Measurements from ENCODE around the gene CAP1. TPM values are rescaled to one million over a fixed set of nuclear protein-coding genes. Genes with fewer than 3 reads are reported as not detected.

The CAP1 gene
- total and polyA plus RNA-seq, 2 of the 13 experiments (the other 11 are each of a cell fraction or from before 2014, with no cell fraction given), result 174 to 195 TPM

GRCh38 chr1:40096646-40096976 lies 56.1 kb downstream of the CAP1 start:
- POLR2A ChIA-PET, result no interaction called here
- 15% methylated on average over 9 of the region's 9 CpGs for WGBS (ENCODE audit: low lambda C conversion rate)
- TF ChIP-seq ZNF10 (CRISPR knock-in tag; IDR thresholded peaks at IDR 0.05; ENCODE audit: borderline replicate concordance, low read depth) (no peak), TOPORS (CRISPR knock-in tag; IDR thresholded peaks at IDR 0.05) (no peak), ZFP1 (CRISPR knock-in tag; IDR thresholded peaks at IDR 0.05) (no peak), CREB1 (IDR thresholded peaks at IDR 0.05) (no peak), CREB1 (CRISPR knock-in tag; IDR thresholded peaks at IDR 0.05) (0 out of 2 replicates have a peak, but pooled peaks have one; percentile 25), CCDC6 (CRISPR knock-in tag; IDR thresholded peaks at IDR 0.05) (peak; percentile 12; the same call in 1 of the 2 replicates), ZFAT (CRISPR knock-in tag; conservative IDR thresholded peaks at IDR 0.05) (no peak), ARNT2 (CRISPR knock-in tag; IDR thresholded peaks at IDR 0.05; ENCODE audit: low read depth) (no peak), STAT5B (CRISPR knock-in tag; IDR thresholded peaks at IDR 0.05) (no peak), ZNF710 (CRISPR knock-in tag; IDR thresholded peaks at IDR 0.05; ENCODE audit: borderline replicate concordance) (no peak), ZNF747 (CRISPR knock-in tag; IDR thresholded peaks at IDR 0.05; ENCODE audit: borderline replicate concordance) (0 out of 2 replicates have a peak, but pooled peaks have one; percentile 4), ZNF574 (CRISPR knock-in tag; IDR thresholded peaks at IDR 0.05) (no peak), ZMYM3 (CRISPR knock-in tag; IDR thresholded peaks at IDR 0.05) (no peak), ZNF382 (CRISPR knock-in tag; IDR thresholded peaks at IDR 0.05; ENCODE audit: borderline replicate concordance) (no peak)

More at GRCh38 chr1:40096646-40096976, 56.1 kb downstream of the CAP1 start:
- peak overlapping the region; percentile 100 for H3K4me2 ChIP-seq (ENCODE audit: low read depth, low read length)
- DNase-seq (ENCODE audit: low spot score), result no peak
- peaks cover 3 to 8% of the 10 kb centered on the region in 2 experiments; a peak in 2 of 5 replicates for H3K36me3 ChIP-seq (replicated peaks in 1 of 2; ENCODE audit: control insufficient read depth in 1 of 2, insufficient read depth in 2 of 2, low read length in 2 of 2)
- peak overlapping the region; percentile 63 for H3K9ac ChIP-seq (ENCODE audit: insufficient read depth, low read depth, low read length)
- peak overlapping the region; percentile 14 for H3K27ac ChIP-seq (ENCODE audit: extremely low read length, insufficient read depth, low read length)
- no peaks in the 10 kb centered on the region for H4K20me1 ChIP-seq (ENCODE audit: insufficient read depth, low read length)
- TSS peak; percentile 80 for BruUV-seq (replicated peaks)
- no peaks in the 10 kb centered on the region for H3K9me3 ChIP-seq (ENCODE audit: low read length)
- peak; percentile 64 for ATAC-seq
- CTCF ChIA-PET (ENCODE audit: low intra/inter-chr PET ratio, low total read pairs), result no interaction called here
- H2AFZ ChIP-seq (ENCODE audit: low read length), result peak overlapping the region; percentile 55
- peaks cover 37% of the 10 kb centered on the region for H3K4me1 ChIP-seq (ENCODE audit: insufficient read depth, low read length)
- H3K4me3 ChIP-seq (replicated peaks in 1 of 3; ENCODE audit: insufficient read depth in 1 of 3, low read depth in 2 of 3, low read length in 3 of 3), result peak overlapping the region; percentile 62 to 84 (median 73)
- peaks cover 13% of the 10 kb centered on the region for H3K79me2 ChIP-seq (ENCODE audit: insufficient read depth, low read length)
- peaks cover 0 to 4% of the 10 kb centered on the region in 2 experiments; a peak in 1 of 5 replicates for H3K27me3 ChIP-seq (ENCODE audit: control insufficient read depth in 1 of 2, insufficient read depth in 2 of 2, low read length in 2 of 2)
- intact Hi-C loops (cut with micrococcal nuclease; ENCODE audit: unreplicated experiment) (no loop called here), in situ Hi-C loops (cut with HindIII; ENCODE audit: extremely low pct_ligation_motif_present, low pct_unique_long_range_greater_than_20kb) (no loop called here)
- FAIRE-seq, result no peak
